GM18508 (cell line): ENCODE measurements around the gene TPI1.

Experiments used
- ATAC-seq: cut with Tn5 transposase; IDR thresholded peaks from one replicate; pipeline ENCODE4 v1.9.1; 2021; ENCODE audit warnings: moderate number of reproducible peaks; ENCODE audit not compliant: insufficient read depth, unreplicated experiment

TPI1 gene

GRCh38 chr12:6867413-6868210, at the start of gene TPI1:
TSS of gene TPI1 (plus strand) at chr12:6867531. CDS start at chr12:6867567, 36 bp downstream.
- ATAC-seq: no peak

GRCh38 chr12:6817662-6818157, 49.6 kb upstream of the TPI1 start:
- ATAC-seq: no peak

GRCh38 chr12:6818222-6818621, 49.1 kb upstream of the TPI1 start:
- no peak for ATAC-seq

GRCh38 chr12:6818645-6819044, 48.7 kb upstream of the TPI1 start:
- no peak for ATAC-seq

GRCh38 chr12:6819106-6820030, 48.0 kb upstream of the TPI1 start:
- no peak for ATAC-seq

- no peak for ATAC-seq
Measured at GRCh38 chr12:6820166-6820565, 47.2 kb upstream of the TPI1 start.

- ATAC-seq: no peak
Measured at GRCh38 chr12:6821591-6822425, 45.5 kb upstream of the TPI1 start, which contains the start of gene GPR162. TSS of gene GPR162 (plus strand) at chr12:6821821. CDS start at chr12:6823899, 2,078 bp downstream.

GRCh38 chr12:6822426-6823135, 44.8 kb upstream of the TPI1 start:
- no peak for ATAC-seq

GRCh38 chr12:6823182-6824084, 43.9 kb upstream of the TPI1 start:
- no peak for ATAC-seq

- ATAC-seq: no peak
Measured at GRCh38 chr12:6824085-6824775, 43.1 kb upstream of the TPI1 start.

- no peak for ATAC-seq
Measured at GRCh38 chr12:6824901-6825381, 42.4 kb upstream of the TPI1 start.

GRCh38 chr12:6825398-6826124, 41.8 kb upstream of the TPI1 start:
- ATAC-seq: no peak

- no peak for ATAC-seq
Measured at GRCh38 chr12:6826125-6826733, 41.1 kb upstream of the TPI1 start.

- ATAC-seq: no peak
Measured at GRCh38 chr12:6826734-6827436, 40.4 kb upstream of the TPI1 start.

- no peak for ATAC-seq
Measured at GRCh38 chr12:6827437-6827911, 39.9 kb upstream of the TPI1 start.
